Measurements from ENCODE around the gene XIST. TPM values are rescaled to one million over a fixed set of nuclear protein-coding genes. Genes with fewer than 3 reads are reported as not detected.
"Not testable (repeated sequence)": the region's sequence is repeated elsewhere in the genome, so short reads cannot be mapped to it uniquely, and the experiment has no call there.

The XIST gene
- total RNA-seq, 1 donor from 2014 or later, result 312 TPM

GRCh38 chrX:73839152-73839551 is 13.4 kb downstream of the XIST start:
- DNase-seq, result no peak

- DNase-seq, result no peak
These were observed 14.4 kb downstream of the XIST start for GRCh38 chrX:73838123-73838522.

DNA sequence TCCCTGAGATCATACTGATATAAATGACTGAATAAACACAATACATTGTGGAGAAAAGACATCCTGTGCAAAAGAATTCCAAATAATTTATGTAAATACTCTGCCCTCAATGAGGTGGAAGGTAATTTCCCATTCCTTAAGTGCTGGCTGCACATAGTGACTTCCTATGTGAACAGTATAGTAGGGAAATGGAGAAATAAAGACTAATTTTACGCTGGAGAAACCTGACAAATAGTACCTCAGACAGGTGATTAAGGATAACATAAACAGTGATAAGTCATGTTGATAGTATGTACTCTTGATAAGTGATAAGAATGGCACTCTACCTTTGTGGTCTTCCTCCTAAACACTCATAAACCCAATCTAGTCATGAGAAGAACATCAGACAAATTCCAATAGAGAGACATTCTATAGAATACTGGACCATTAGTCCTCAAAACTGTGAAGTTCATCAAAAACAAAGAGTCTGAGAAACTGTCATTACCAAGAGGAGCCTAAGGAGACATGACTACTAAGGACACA is 15.5 kb downstream of the XIST start:
- no peak for DNase-seq

GRCh38 chrX:73834219-73834618 is 18.3 kb downstream of the XIST start:
- DNase-seq, result no peak

DNA sequence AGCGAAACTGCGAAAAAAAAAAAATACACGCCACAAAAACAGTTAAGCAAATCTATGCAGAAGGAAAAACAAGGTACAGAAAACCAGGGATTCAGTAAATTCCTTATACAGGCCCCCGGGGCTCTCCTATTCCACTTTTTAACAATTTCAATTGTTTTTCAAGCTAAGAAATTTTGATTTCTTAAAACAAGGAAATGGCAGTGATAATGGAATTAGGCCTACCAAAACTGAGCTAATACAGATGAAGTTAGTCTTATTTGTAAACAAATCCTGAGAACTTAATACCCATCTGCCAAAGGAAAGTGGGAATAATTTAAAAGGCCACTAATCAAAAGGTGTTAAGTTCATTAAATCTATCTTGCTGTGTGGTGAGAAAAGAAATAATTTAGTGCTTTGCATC is 20.2 kb downstream of the XIST start:
- no peak for DNase-seq

DNA sequence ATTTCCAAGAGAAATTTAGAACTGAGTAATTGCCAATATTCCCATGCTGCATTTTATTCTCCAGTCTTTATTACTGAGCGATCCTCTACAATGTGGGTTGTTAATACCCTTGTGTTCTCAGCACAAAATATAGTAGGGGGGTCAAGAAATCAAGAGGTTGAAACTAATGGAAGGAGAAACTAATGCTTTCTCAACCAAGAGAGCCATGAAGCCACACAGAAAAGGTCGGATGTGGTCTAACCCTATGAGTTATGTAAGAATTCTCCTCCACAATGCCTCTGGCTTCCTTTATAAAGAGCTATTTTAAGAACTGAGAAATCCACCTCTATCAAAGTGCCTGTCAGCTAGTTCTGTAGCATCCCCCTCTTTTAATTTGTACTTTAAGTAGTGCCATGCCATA is 21.0 kb downstream of the XIST start:
- DNase-seq, result no peak

DNA sequence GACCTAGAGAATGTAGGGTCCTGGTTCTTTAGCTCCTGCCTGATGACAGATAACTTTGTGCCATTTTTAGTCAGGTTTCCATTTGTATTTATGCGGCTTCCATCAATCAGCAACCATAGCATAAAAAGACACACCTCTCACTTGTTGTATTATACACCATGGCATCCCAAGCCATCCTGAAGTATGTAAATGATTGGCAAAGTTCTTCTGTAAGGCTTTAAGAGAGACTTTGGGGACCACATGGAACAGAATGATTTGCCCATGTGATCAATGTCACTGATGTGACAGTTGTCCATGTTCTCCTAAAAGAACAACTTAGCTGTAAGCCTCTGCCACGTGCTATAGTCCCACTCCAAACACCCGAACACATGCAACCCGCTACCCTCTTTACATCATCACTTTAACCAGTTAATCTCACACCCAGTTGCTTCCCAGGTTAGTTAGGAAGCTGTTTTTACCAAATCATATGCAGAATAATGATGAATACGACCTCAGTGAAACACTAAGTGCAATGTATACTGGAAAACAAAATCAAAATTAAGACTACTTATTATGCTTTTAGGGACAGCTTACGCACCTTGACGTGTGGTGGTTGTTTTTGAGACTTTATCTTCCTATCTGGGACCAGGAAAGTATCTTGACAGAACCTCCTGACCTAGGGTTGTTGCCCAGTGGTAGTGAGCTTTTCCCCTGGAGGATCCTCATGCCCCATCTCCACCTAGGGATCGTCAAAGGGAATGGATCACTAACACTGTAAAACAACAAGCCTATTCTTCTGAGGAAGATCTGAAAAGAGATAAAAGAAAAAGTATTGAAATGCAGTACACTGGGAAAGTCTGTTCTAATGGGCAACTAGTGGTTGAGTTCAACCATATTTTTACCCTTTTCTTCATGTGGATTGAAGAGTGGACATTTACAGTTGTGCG is 21.8 kb downstream of the XIST start:
- DNase-seq, result no peak

DNA sequence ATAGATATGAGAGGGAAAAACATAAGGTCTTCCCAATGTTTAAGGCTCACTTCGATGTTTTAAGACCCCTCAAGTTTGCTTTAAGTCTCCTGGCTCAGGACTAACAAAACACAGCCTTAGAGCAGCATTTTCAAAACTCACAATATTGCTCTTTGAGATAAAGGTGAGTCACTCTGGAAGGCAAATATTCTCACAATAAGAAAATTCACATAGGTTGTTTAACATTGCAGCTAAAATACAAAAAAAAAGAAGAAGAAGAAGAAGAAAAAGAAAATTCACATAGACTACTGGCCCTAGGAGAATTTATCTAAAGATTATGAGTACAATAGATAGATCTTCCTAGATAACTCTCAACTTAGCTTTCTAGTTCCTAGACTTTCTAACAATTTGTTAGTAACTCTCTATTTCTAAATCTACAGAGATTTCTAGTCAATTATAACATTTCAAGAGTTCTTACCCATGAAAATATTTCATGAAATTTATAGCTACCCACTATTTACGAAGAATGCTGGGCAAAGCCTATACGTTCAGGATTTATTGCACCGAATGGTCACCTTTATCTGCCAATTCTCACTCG is 22.5 kb downstream of the XIST start:
- no peak for DNase-seq

GRCh38 chrX:73828080-73828720 is 24.3 kb downstream of the XIST start:
- DNase-seq, result no peak

DNA sequence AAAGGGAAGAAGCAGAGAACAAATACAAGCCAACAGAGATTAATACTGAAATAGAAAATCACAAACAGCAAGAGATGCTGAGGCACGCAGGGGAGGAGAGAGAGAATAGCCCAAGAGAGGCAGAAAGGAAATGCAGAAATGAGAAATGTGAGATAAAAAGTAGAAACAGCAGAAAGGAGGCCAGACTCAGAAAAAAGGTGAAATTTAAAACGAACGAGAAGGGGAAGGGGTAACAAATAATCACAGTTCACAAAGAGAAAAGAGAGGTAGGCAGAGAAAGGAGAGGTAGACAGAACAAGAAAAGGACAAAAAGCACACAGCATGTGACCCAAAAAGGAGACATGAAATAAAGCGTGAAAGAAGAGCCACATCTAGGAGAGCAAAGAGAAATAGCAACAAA is 25.1 kb downstream of the XIST start:
- no peak for DNase-seq

- DNase-seq, result no peak
These were observed 25.5 kb downstream of the XIST start for GRCh38 chrX:73826996-73827395.

DNA sequence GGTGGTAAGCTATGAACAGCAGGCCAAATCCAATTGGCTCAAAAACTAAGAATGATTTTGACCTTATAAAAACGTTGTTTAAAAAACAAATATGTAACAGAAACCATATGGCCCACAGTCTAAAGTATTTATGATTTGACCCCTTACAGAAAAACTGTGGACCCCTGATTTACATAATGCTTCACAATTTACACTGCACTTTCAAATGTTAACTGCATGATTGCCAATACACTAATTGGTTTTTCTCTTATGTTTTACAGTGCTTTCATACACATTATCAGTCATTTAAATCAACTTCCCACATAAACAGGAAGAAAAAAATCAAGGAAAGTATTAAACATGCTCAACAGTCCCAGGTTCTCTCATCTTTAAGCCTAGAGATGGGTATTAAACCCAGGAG is 26.9 kb downstream of the XIST start:
- no peak for DNase-seq

GRCh38 chrX:73823473-73824004 is 29.0 kb downstream of the XIST start:
- no peak for DNase-seq

DNA sequence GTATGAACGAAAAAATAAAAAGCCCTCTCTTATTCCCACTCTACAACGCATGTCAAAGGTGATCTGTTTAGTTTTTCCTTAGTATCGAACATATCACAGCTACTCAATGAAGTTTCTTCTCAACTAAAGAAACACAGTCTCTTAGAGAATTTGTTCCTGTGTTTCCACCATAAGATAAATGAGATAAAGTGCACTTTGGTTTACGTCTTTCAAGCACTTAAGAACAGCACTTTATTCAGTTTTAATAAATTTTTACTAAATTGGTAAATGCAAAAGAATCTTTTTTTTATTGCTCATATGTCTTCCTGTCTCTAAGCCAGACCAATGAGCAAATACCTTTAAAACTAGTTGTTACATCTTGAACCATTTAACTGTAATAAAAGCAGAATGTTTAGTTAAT is 29.7 kb downstream of the XIST start:
- DNase-seq, result no peak

DNA sequence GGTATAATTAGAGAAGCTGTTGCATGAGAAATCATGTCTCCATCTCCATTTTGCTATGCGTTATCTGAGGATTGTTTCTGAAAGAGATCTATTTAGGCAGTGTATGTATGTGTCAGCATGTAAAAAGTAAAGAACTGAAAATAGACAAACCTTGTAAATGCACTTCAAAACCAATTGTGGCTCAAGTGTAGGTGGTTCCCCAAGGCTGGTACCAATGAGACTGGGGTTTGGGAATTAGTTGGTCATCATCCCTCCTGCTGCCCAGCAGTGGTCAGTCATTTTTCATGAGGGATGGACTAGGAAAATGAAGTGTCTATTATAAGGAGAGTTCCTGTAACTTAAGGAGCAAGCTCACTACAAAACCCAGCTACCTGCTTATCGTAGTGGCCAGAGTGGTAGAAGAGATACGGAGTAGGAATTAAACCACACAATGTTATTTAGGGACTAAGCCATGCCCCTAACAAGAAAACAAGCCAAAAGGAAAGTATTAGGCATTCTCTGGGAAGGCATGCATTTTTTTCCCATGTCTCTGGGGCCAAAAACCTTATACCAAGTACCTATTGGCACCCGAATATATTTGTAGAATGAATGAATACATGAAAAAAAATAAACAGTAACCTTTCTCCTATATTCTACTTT is 30.5 kb downstream of the XIST start:
- no peak for DNase-seq

GRCh38 chrX:73819864-73820558 is 32.5 kb downstream of the XIST start:
- not testable (repeated sequence) for DNase-seq

DNA sequence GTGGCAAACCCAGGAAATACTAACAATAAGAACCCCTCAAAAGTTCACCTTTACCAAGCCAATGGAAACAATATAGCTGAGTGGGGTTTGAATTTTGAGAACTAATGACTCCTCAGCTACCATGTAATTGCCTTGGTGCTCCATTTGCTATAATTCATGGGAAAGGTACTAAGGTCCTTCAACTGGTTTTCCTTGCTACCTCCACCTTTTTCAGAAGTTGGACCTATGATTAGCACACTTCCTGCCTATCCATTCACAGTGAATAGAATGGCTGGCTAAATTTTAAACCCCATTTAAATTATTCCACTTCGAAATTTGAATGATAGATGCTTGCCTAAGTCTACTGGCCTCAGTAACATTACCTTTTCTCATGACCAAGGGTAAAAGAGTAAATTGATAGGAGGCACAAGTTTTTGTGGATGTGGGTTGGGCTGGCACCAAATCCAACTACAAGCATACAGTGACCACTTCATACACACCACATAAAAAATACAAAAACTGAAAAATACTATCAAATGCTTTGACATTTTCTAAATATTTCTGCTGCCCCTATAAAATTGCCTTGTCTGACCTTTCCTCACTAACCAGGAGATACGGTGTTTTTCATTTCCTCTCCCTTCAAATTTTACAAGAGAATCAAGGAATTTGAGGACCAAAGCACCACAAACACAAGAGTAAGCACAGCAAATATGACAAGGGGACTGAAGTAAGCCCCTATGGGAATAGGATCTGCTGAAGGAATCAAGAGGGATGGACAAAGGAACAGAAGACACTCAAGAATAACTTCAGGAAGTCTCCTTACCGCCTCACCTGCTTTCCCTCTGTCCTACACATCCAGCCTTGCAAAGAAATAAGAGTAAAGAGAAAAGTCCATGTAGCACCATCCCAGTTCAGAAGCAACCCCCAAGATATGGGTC is 34.1 kb downstream of the XIST start:
- no peak for DNase-seq

DNA sequence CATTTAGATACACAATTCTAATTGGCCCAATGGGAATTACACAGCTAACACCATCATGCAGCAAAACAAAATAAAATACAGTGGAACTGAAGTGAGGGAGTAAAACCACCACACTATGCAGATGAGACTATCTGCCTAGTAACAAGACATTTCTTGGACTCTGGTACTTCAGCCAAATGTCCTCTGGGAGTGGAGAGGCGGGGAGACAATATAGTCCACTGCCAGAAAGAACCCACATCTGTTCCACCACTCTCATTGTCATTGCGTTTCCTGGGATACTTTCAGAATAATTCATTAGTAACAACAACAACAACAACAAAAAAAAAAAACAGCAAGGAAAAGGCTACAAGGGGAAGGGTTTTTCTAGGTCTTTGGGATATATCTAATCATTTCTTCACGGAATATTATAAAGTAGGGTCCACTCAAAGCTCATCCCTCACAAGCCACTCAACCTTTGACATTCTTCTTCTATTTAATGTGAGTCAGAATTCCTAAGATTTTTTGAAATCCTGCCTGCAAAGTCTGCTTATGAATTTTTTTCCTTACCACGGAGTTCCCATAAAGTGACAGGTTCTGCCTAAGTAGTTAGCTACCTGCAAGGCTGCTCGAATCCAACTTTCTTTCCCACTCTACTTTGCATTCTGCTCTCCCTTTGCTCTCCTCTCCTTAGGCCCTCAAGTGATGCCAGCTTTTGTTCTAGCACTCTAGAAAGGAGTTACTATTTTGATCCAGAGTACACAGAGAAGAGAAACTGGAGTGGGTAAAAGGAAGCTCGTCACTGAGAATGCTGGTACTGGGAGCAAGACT is 34.9 kb downstream of the XIST start:
- no peak for DNase-seq

DNA sequence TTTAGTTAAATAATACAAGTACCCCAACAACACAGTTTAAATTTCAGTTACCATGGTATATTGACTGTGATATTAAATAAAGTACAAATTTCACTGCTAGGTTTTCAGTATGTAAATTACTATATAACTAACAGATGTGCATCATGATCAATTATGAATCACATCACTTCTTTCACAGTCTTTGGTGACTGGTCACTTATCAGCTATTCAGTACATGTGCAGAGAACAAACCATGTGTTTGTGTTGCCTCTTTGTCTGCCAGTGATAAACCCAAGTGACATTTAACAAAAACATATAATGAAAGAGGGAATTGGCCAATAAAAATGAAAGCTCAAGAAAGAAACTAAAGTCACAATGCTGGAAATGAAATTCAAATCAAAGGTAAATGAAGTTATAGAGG is 40.3 kb downstream of the XIST start:
- DNase-seq, result no peak

GRCh38 chrX:73804109-73804508 is 48.4 kb downstream of the XIST start:
- DNase-seq, result not testable (repeated sequence)
